Measurements from ENCODE around the gene PCDHGA11.
A peak's percentile ranks its signal among the peaks of the same experiment; 100 is the strongest.
"Not testable (repeated sequence)": the region's sequence is repeated elsewhere in the genome, so short reads cannot be mapped to it uniquely, and the experiment has no call there.

Gene PCDHGA11

DNA sequence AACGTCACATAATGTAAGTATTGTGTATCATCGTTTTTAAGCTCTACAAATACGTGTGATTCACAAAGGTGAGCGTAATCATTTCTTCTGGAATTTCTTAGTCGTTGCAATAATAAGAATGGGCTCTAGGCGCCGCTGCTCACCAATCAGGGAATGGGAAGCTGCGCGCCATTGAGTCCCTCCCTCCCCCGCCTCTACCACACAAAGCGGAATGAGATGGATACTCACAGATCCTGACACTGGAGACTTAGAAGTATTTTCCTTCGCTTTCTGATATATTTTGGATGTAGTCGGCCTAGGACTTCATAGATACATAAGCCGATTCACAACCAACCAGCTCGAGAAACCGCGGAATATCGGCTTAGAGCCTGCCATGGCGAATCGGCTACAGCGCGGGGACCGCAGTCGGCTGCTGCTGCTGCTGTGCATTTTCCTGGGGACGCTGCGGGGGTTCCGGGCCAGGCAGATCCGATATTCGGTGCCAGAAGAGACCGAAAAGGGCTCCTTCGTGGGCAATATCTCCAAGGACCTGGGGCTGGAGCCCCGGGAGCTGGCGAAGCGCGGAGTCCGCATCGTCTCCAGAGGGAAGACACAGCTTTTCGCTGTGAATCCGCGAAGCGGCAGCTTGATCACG is at the start of gene PCDHGA11:
TSS of gene PCDHGA11 (plus strand) at position 197 of the 634 bp plus-strand sequence. CDS start at position 374, 177 bp downstream.
- peak; percentile 69 for DNase-seq

DNA sequence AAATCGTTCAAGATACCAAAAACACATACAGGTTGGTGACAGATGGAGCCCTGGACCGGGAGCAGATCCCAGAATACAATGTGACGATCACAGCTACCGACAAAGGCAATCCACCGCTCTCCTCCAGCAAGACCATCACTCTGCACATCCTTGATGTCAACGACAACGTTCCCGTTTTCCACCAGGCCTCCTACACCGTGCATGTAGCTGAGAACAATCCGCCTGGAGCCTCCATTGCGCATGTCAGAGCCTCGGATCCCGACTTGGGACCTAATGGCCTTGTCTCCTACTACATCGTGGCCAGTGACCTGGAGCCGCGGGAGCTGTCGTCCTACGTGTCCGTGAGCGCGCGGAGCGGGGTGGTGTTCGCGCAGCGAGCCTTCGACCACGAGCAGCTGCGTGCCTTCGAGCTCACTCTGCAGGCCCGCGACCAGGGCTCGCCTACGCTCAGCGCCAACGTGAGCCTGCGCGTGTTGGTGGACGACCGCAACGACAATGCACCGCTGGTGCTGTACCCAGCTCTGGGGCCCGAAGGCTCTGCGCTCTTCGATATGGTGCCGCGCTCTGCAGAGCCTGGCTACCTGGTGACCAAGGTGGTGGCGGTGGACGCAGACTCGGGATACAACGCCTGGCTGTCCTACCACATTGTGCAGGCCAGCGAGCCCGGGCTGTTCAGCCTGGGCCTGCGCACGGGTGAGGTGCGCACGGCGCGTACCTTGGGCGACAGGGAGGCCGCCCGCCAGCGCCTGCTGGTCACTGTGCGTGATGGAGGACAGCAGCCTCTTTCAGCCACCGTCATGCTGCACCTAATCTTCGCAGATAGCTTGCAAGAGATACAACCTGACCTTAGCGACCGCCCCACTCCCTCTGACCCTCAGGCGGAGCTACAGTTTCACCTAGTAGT is 49.0 kb upstream of the PCDHGA11 start:
- no peak for DNase-seq

DNA sequence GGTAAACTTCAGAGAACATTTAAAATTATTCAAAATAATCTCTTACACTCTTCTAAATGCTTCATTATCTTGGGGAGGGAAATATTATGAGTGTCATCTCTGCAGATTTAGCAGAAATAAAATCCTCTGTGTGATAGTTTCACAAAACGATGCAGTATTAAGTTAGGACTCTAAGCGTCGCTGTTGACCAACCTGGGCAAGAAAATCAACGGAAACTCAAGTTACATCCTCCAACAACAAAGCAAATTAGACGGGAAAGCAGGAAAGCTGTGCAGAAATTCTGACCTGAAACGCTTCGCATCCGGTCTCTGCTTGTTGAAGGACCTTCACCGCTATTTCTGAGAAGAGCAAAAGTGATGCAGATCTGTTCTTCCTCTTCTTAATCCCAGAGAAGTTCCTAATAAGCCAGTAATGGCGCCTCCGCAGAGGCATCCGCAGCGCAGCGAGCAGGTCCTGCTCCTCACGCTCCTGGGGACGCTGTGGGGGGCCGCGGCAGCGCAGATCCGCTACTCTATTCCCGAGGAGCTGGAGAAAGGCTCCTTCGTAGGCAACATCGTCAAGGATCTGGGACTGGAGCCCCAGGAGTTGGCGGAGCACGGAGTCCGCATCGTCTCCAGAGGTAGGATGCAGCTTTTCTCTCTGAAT is 47.1 kb upstream of the PCDHGA11 start, which contains the start of gene PCDHGA6:
TSS of gene PCDHGA6 (plus strand) at position 219 of the 645 bp plus-strand sequence. CDS start at position 412, 193 bp downstream.
- peak; percentile 36 for DNase-seq

DNA sequence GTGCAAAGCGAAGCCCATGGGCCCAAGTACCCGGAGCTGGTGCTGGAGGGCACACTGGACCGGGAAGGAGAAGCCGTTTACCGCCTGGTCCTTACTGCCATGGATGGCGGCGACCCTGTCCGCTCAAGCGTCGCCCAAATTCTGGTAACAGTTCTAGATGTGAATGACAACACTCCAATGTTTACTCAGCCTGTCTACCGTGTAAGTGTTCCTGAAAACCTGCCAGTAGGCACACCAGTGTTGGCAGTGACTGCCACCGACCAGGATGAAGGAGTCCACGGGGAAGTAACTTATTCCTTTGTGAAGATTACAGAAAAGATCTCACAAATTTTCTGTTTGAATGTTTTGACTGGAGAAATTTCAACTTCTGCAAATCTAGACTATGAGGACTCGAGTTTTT is 46.2 kb upstream of the PCDHGA11 start:
- DNase-seq = no peak

DNA sequence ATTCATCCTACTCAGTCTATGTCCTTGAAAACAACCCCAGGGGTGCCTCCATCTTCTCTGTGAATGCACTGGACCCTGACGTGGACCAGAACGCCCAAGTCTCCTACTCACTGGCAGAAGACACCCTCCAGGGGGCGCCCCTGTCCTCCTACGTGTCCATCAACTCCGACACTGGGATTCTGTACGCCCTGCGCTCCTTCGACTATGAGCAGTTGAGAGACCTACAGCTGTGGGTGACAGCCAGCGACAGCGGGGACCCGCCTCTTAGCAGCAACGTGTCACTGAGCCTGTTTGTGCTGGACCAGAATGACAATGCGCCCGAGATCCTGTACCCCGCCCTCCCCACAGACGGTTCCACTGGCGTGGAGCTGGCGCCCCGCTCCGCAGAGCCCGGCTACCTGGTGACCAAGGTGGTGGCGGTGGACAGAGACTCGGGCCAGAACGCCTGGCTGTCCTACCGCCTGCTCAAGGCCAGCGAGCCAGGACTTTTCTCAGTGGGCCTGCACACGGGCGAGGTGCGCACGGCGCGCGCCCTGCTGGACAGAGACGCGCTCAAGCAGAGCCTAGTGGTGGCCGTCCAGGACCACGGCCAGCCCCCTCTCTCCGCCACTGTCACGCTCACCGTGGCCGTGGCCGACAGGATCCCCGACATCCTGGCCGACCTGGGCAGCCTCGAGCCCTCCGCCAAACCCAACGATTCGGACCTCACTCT is 45.3 kb upstream of the PCDHGA11 start:
- not testable (repeated sequence) for DNase-seq

DNA sequence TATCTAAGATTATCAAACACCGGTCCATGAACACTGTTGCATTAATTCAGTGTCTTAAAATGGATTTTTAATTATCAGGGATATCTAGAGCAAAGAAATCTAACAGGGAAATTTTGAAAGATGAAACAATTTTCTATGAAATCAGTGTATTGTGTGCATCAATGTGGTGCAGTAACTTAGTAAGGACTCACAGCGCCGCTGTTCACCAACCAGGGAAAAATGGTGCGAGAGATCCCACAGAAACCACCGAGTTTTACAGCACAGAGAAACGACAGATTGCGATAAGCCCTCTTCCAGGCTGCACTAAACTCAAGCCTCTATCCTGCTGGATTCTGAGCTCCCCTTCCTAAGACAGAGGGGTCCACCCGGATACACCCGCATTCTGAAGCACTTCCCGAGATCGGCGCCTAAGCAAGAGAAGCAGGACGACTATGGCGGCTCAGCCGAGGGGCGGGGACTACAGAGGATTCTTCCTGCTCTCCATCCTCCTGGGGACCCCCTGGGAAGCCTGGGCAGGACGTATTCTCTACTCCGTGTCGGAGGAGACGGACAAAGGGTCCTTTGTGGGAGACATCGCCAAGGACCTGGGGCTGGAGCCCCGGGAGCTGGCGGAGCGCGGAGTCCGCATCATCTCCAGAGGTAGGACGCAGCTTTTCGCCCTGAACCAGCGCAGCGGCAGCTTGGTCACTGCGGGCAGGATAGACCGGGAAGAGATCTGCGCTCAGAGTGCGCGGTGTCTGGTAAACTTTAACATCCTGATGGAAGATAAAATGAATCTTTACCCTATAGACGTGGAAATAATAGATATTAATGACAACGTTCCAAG is 38.2 kb upstream of the PCDHGA11 start, which contains the start of gene PCDHGA7:
TSS of gene PCDHGA7 (plus strand) at position 274 of the 826 bp plus-strand sequence. CDS start at position 432, 158 bp downstream.
- no peak for DNase-seq

DNA sequence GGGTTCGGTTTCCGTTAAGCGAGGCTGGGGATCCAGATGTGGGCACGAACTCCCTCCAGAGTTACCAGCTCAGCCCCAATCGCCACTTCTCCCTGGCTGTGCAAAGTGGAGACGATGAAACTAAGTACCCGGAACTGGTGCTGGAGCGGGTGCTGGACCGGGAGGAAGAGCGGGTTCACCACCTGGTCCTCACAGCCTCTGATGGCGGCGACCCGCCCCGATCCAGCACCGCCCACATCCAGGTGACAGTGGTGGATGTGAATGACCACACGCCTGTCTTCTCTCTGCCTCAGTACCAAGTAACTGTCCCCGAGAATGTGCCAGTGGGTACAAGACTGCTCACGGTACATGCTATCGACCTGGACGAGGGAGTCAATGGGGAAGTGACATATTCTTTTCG is 37.5 kb upstream of the PCDHGA11 start:
- DNase-seq = no peak

DNA sequence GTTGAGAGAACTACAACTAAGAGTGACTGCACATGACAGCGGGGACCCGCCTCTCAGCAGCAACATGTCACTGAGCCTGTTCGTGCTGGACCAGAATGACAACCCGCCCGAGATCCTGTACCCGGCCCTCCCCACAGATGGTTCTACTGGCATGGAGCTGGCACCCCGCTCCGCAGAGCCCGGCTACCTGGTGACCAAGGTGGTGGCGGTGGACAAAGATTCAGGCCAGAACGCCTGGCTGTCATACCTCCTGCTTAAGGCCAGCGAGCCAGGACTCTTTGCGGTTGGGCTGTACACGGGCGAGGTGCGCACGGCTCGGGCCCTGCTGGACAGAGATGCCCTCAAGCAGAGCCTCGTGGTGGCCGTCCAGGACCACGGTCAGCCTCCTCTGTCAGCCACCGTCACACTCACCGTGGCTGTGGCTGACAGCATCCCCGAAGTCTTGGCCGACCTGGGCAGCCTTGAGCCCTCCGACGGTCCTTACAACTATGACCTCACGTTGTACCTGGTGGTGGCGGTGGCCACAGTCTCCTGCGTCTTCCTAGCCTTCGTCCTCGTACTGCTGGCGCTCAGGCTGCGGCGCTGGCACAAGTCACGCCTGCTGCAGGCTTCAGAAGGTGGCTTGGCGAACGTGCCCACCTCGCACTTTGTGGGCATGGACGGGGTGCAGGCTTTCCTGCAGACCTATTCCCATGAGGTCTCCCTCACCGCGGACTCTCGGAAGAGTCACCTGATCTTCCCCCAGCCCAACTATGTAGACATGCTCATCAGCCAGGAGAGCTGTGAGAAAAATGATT is 36.2 kb upstream of the PCDHGA11 start:
- DNase-seq = no peak

DNA sequence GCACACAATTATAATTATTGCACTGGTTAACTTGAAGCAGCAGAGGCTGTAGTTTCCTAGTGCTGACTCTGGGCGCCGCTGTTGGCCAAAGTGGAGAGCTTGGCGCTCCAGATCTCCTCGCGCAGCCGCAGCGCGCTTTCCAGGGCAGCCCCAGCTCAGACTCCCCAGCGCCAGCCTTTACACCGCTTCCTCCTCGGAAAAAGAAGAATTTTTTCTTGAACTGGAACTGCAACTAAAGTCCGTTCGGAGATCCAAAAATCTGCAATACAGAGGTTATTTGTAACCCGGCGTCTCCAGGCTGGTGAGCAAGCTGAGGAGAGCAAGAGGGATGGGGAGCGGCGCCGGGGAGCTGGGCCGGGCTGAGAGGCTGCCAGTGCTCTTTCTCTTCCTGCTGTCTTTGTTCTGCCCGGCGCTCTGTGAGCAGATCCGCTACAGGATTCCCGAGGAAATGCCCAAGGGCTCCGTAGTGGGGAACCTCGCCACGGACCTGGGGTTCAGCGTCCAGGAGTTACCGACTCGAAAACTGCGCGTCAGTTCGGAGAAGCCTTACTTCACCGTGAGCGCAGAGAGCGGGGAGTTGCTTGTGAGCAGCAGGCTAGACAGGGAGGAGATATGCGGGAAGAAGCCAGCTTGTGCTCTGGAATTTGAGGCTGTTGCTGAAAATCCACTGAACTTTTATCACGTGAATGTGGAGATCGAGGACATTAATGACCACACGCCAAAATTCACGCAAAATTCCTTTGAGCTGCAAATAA is 33.1 kb upstream of the PCDHGA11 start, which contains the start of gene PCDHGB4:
TSS of gene PCDHGB4 (plus strand) at position 142 of the 755 bp plus-strand sequence. CDS start at position 329, 187 bp downstream.
- DNase-seq = peak; percentile 22

DNA sequence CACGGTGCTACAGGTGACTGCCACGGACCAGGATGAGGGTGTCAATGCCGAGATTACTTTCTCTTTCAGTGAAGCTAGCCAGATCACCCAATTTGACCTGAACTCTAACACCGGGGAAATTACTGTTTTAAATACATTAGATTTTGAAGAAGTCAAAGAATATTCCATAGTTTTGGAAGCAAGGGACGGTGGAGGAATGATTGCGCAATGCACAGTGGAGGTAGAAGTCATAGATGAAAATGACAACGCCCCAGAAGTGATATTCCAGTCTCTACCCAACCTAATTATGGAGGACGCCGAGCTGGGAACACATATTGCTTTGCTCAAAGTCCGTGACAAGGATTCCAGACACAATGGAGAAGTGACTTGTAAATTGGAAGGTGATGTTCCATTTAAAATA is 32.2 kb upstream of the PCDHGA11 start:
- no peak for DNase-seq

DNA sequence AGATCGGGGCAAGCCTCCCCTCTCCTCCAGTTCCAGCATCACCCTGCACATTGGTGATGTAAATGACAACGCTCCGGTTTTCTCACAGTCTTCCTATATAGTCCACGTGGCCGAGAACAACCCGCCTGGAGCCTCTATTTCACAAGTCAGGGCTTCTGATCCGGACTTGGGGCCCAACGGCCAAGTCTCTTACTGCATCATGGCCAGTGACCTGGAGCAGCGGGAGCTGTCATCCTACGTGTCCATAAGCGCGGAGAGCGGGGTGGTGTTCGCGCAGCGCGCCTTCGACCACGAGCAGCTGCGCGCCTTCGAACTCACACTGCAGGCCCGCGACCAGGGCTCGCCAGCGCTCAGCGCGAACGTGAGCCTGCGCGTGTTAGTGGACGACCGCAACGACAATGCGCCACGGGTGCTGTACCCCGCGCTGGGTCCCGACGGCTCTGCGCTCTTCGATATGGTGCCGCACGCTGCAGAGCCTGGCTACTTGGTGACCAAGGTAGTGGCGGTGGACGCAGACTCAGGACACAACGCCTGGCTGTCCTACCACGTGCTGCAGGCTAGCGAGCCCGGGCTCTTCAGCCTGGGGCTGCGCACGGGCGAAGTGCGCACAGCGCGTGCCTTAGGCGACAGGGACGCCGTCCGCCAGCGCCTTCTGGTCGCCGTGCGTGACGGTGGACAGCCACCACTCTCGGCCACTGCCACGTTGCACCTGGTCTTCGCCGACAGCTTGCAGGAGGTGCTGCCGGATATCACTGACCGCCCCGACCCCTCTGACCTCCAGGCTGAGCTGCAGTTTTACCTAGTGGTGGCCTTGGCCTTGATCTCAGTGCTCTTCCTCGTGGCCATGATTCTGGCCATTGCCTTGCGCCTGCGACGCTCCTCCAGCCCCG is 31.5 kb upstream of the PCDHGA11 start:
- DNase-seq = no peak

DNA sequence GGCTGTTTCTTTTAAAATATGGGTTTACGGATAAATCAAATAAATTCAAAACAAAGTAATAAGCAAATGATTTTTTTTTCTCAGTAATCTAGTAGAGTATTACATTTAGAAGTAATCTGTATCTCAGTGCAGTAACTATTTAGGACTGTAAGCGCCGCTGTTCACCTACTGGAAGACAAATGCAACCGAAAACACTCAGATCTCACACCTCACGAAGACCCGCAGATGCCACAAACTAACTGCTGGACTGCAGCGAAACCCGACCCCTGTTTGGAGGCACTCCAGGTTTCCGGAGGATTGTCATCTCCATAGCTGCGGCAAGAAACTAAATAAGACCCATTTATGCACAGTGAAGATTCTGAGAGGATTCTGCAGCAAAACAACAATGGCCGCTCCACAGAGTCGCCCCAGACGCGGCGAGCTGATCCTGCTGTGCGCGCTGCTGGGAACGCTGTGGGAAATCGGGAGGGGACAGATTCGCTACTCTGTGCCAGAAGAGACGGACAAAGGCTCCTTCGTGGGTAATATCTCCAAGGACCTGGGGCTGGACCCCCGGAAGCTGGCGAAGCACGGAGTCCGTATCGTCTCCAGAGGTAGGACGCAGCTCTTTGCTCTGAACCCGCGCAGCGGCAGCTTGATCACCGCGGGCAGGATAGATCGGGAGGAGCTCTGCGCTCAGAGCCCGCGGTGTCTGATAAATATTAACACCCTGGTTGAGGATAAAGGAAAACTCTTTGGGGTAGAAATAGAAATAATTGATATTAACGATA is 28.2 kb upstream of the PCDHGA11 start, which contains the start of gene PCDHGA8:
TSS of gene PCDHGA8 (plus strand) at position 205 of the 770 bp plus-strand sequence. CDS start at position 386, 181 bp downstream.
- DNase-seq = no peak

DNA sequence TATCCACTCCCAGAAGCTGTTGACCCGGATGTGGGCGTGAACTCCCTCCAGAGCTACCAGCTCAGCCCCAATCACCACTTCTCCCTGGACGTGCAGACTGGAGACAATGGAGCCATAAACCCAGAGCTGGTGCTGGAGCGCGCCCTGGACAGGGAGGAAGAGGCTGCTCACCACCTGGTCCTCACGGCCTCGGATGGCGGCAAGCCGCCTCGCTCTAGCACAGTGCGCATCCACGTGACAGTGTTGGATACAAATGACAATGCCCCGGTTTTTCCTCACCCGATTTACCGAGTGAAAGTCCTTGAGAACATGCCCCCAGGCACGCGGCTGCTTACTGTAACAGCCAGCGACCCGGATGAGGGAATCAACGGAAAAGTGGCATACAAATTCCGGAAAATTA is 27.6 kb upstream of the PCDHGA11 start:
- DNase-seq = no peak

DNA sequence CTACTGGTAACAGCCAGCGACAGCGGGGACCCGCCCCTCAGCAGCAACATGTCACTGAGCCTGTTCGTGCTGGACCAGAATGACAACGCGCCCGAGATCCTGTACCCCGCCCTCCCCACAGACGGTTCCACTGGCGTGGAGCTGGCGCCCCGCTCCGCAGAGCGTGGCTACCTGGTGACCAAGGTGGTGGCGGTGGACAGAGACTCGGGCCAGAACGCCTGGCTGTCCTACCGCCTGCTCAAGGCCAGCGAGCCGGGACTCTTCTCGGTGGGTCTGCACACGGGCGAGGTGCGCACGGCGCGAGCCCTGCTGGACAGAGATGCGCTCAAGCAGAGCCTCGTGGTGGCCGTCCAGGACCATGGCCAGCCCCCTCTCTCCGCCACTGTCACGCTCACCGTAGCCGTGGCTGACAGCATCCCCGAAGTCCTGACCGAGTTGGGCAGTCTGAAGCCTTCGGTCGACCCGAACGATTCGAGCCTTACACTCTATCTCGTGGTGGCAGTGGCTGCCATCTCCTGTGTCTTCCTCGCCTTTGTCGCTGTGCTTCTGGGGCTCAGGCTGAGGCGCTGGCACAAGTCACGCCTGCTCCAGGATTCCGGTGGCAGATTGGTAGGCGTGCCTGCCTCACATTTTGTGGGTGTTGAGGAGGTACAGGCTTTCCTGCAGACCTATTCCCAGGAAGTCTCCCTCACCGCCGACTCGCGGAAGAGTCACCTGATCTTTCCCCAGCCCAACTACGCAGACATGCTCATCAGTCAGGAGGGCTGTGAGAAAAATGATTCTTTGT is 26.3 kb upstream of the PCDHGA11 start:
- not testable (repeated sequence) for DNase-seq

DNA sequence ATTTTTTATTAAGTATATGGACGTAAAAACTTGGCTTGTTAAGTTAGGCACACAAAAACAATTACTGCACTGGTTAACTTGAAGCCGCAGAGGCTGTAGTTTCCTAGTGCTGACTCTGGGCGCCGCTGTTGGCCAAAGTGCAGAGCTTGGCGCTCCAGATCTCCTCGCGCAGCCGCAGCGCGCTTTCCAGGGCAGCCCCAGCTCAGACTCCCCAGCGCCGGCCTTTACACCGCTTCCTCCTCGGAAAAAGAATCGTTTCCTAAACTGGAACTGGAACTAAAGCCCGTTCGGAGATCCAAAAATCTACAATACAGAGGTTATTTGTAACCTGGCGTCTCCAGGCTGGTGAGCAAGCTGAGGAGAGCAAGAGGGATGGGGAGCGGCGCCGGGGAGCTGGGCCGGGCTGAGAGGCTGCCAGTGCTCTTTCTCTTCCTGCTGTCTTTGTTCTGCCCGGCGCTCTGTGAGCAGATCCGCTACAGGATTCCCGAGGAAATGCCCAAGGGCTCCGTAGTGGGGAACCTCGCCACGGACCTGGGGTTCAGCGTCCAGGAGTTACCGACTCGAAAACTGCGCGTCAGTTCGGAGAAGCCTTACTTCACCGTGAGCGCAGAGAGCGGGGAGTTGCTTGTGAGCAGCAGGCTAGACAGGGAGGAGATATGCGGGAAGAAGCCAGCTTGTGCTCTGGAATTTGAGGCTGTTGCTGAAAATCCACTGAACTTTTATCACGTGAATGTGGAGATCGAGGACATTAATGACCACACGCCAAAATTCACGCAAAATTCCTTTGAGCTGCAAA is 22.9 kb upstream of the PCDHGA11 start, which contains the start of gene PCDHGB5:
TSS of gene PCDHGB5 (plus strand) at position 192 of the 796 bp plus-strand sequence. CDS start at position 373, 181 bp downstream.
- DNase-seq = not testable (repeated sequence)

DNA sequence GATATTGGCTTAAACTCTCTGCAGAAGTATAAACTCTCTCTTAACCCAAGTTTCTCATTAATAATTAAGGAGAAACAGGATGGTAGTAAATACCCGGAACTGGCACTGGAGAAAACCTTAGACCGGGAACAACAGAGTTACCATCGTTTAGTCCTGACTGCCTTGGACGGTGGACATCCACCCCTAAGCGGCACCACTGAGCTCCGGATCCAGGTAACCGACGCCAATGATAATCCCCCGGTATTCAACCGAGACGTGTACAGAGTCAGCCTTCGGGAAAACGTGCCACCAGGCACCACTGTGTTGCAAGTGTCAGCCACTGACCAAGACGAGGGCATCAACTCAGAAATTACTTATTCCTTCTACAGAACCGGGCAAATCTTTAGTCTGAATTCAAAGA is 22.2 kb upstream of the PCDHGA11 start:
- no peak for DNase-seq

Measured in retina (tissue), 1 donor.